ENCODE data around the gene ERGIC1.
"Not testable (repeated sequence)": the region's sequence is repeated elsewhere in the genome, so short reads cannot be mapped to it uniquely, and the experiment has no call there.

ERGIC1 gene

GRCh38 chr5:172801179-172801671 lies 32.8 kb upstream of the ERGIC1 start:
- no peak for DNase-seq

DNA sequence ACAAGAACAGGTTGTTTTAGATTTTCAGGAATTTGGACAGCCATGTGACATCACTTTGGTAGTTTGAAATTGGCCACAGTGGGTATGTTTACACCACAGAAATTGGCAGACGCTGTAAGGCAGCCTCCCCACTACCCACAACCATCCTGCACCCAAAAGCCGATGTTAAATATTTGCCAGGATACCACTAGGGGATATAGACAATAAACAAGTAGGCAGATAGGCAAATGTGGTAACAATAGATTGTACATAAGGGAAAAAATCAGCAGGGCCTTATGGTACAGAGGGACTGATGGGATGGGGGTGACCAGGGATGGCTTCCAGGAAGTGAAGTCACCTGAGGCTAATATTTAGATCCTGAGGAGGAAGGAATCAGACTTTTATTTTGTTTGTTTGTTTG lies 31.9 kb upstream of the ERGIC1 start:
- no peak for DNase-seq

DNA sequence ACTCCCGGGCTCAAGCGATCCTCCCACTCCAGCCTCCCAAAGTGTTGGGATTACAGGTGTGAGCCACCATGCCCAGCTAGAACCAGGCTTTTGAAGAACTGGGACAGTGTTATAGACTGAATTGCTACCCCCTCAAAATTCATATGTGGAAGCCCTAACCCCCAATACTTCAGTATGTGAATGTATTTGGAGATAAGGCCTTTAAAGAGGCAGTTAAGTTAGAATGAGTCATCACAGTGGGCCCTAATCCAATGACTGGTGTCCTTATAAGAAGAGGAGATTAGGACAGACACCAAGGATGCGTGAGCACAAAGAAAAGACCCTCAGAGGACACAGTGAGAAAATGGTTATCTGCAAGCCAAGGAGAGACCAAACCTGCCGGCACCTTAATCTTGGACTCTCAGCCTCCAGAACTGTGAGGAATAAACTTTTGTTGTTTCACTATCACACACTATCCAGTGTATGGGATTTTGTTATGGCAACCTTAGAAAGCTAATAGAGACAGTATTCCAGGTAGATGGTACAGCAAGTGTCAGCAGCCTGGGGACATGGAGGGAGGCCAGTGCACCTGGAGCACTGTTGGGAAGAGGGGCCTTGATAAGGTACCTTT lies 31.4 kb upstream of the ERGIC1 start:
- DNase-seq, result no peak

DNA sequence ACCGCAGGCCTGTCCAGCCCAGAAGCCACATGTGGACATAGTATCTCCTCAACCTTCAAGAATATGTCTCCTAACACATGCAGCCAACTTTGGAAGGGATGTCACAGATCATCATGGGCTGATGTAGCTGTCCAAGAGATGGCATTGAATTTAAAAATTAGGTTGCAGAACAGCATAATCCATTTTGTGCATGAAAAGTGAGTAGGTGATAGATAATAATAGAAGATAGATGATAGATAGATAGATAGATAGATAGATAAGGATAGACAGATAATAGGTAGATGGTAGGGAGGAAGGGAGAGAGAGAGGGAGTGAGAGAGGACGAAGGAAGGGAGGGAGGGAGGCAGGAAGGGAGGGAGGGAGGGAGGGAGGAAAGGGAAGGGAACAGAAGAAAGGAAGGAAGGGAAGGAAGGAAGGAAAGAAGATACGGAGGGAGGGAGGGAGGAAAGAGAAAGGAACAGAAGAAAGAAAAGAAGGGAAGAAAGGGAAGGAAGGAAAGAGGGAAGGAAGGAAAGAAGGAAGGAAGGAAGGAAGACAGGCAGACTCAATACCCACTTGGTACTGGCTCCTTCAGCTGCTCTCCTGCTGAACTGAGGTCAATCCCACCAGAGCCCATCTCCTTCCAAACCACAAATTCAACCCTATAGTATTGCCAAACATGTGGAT lies 28.9 kb upstream of the ERGIC1 start:
- DNase-seq, result no peak

DNA sequence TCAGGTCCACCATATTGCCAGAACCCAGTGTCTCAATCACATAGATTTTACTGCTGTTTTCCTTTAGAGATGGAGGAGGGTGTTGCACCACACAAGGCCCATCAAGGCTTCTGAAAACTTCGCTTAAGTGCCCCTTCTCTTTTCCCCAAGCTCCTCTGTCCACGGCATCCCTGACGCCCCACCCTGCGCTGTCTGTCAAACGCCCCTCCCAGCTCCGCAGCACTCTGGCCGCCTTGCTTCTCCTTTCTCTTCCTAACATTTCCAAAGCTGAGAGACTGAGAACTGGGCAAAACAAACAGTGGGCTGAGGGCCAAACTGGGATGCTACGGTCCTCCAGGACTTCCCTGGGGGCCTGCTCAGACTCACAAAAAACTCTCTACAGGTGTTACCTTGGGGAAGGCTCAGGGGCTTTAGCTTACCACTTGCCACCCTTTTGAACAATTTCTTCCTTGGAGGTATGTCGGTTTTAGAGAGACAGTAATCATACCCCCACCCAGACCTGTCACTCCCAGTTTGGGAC lies 28.3 kb upstream of the ERGIC1 start:
- DNase-seq, result no peak

DNA sequence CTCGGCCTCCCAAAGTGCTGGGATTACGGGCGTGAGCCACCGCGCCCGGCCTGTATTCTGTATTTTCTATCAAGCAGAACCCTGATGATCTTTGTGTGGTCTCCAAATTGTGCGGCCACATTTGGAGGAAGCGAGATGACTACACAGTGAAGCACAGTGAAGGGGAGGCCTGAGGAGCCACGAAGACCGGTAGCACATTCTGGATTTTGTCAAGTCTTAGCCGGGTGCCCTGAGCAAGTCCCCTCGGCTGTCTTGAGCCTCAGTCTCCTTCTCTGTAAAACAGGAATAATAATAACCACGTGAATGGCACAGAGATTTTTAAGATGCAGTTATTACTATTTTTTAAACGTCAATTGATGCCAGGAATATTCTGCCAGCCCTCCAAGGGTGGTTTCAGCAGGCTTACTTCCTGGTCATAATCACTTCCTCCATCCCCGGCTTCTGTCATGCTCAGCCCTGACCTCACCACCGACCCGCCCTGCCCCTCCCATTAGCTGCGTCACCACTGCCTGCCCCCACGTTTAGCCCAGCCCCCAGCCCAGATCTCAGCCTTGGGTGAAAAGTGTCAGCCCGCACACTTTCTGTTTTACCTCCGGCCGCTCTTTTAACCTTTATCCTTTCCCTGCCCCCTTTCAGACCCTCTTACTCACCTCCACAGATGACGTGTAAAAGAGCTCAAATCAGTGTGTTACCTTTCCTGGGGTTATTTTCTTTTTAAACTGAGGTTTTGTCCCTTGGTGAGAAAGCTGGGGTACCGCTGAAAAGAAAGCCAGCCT lies 27.0 kb upstream of the ERGIC1 start:
- peak; percentile 95 for DNase-seq

- no peak for DNase-seq
Observed at GRCh38 chr5:172807766-172808311, 26.2 kb upstream of the ERGIC1 start.

GRCh38 chr5:172809774-172810173 lies 24.3 kb upstream of the ERGIC1 start:
- no peak for DNase-seq

DNA sequence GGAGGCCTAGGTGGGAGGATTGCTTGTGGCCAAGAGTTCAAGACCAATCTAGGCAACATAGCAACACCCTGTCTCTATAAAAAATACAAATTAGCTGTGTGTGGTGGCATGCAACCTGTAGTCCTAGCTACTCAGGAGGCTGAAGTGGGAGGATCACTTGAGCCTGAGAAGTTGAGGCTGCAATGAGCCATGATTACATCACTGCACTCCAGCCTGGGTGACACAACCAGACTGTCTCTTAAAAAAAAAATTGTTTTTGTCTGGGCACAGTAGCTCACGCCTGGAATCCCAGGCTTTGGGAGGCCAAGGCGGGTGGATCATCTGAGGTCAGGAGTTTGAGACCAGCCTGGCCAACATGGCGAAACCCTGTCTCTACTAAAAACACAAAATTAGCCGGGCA lies 23.1 kb upstream of the ERGIC1 start:
- DNase-seq, result not testable (repeated sequence)

DNA sequence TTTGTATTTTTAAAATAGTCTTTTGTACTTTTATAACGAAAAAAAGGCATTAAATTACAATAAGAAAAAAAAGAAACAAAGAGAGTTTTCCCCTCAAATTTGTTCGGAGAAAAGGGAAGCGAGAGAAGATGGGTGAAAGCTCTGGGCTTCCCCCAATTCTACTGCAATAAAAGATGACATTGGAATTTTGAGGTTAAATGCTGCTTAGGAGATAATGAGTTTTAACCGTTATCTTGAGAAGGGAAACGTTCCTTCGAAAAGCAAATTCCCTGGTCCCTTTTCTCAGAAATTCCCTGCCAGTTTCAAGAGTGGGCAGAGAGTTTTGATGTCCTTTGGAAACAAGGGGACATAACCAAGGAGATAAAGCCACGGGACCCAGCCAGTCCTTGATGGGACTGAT lies 18.4 kb upstream of the ERGIC1 start:
- DNase-seq, result no peak

GRCh38 chr5:172816925-172817562 lies 17.0 kb upstream of the ERGIC1 start:
- no peak for DNase-seq

GRCh38 chr5:172817664-172818063 lies 16.4 kb upstream of the ERGIC1 start:
- DNase-seq, result no peak

GRCh38 chr5:172818081-172818480 lies 16.0 kb upstream of the ERGIC1 start:
- no peak for DNase-seq

DNA sequence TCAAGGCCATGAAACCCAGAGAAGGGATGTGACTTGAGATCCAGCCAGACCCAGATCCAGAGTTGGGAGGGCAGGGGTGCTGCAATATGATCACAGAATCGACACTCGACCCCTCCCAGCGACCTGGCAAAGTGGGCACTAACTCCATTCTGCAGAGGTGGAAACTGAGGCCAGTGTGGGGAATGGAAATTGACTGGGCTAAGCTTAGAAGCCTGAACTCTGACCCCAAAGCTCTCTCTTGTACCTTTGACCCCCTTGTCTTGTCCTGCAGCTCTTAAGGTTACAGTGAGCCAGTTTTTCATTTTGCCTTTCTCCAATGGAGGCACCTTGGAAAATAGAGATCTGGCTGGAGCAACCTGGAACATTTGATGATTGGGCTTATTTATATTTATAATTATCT lies 14.5 kb upstream of the ERGIC1 start:
- no peak for DNase-seq

DNA sequence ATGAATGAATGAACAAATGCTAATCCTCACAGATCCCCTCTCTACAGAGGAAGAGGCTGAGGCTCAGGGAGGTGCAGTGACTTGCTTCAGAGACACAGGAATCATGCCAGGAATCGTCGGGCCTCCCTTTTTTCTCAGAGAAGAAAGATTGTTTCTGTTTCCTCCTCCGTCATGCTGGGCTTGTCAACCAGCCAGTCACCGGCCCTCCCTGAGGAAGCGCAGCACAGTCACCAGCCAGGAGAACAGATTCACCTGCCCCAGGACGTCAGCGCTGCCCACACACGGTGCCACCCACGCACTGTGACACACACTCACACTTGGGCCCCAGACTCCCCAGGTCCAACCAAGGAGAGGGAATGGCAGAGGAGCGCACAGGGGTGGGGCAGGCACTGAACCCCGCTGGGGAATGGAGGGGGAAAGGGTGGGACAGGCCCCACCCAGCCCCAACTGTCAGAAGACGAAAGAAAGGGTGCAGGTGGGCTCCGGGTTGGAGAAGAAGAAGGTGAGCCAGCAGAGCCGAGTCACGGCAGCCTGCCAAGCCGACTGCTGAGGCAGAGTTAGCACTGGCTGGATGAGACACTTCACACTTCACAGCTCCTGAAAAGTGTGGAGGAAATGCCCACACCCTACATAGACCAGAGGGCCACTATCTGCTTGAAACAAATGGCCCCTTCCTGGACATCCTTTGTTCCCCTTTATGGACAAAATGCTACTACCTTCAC lies 13.8 kb upstream of the ERGIC1 start:
- peak; percentile 70 for DNase-seq

DNA sequence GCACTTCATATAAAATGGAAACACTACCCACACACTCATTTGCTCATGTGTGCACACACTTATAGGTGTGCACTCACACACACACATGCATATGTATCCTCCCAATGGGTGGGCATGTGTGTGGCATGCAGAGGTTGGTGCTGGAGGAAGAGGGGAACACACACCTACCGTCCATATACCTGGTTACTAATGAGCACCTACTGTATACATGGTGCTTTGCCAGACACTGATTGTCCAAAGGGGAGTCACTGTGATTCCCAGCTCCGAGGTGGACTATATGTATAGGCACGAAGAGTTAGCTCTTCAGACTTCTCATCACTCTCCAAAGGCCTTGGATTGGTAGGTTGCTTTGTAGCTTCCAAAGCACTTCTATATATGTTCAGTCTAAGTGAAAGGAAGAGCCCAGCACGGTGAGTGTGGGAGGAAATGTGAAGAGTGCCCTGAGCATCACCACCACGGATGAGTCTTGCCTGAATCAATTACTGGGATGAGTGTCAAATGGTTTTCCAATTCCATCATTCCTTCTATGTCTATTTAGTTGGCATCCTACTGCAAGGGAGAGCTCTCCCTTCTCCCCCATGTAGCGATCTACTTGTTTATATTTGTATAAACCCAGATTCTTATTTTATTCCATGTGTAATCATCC lies 12.6 kb upstream of the ERGIC1 start:
- DNase-seq, result no peak

DNA sequence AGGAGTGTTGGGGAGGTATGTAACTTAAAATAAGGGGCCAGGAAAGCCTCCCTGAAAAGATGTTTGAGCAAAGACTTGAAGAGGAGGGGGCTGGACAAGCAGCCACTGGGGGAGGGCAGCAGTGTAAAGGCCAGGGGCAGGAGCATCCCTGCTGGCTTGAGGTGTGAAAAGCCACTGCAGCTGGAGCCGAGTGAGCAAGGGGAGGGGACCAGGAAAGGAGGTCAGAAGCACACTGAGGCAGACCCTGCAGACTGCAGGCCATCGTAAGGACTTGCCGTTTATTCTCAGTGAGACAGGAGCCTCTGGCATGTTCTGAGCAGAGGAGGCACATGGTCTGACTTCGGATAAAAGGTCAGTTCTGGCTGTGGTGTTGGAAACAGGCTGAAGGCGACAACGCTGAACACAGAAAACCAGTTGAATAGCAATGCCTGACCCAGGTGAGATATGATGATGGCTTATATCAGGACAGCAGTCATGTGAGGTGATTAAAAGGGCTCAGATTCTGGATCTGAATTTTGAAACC lies 10.2 kb upstream of the ERGIC1 start:
- DNase-seq, result no peak

DNA sequence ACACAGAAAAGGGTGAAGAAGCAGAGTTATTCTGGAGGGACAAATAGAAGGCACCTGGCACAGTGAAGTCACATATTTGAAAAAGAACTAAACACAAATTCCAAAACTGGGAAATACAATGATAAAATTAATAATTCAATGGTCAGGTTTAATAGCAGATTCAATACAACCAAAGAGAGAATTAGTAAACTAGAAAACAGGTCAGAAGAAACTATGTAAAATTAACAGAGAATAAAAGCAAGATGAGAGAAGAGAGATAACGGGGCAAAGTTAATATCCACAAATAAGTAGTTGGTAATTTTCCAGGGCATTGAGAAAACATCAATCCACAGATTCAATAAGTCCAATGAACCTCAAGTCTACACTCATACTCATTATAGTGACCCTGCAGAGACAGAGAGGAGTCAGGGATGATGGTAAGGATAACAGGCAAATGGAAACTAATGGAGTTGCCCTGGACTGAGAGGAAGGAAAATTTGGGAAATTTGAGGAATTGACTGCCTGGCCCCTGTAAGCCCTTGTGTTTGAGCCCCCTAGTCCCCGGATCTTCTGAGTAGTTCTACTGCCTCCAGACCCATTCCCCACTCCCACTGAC lies 8.3 kb upstream of the ERGIC1 start:
- DNase-seq, result no peak

- no peak for DNase-seq
Observed at GRCh38 chr5:172827841-172828240, 6.2 kb upstream of the ERGIC1 start.

DNA sequence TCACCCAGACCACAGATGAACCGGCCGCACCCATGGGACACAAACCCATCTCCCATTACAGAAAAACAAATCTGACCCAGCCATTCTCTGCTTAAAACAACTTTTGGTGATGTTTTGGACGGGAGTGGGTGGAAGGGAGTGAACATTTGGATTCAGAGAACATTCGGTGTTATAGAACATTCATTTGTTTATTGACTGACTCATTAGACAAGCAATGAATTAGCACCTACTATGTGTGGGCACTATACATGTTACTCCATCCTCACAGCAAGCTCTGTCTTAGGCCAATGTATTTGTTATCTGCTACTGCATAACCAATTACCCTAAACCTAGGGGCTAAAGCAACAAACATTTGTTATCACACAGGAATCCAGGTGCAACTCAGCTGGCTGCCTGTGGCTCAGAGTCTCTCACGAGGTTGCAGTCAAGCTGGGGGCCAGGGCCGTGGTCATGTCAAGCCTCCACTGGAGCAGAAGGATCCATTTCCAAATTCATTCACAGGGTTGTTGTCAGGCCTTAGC lies 5.1 kb upstream of the ERGIC1 start:
- no peak for DNase-seq

GRCh38 chr5:172830275-172830799 lies 3.7 kb upstream of the ERGIC1 start:
- no peak for DNase-seq
